Prostate gland (tissue), 2 donors: ENCODE measurements around the gene C1QTNF9.

Source experiments
- CTCF ChIP-seq, 4 experiments: fragments of 200-600 bp in 2 of 4; fragments of 450-650 bp in 2 of 4; sonication (generic) in 2 of 4; IDR thresholded peaks; 1 replicate in 3 of 4; 2 replicates in 1 of 4; pipeline ENCODE4 v1.5.1; 2016 to 2019; ENCODE audit warnings: antibody characterized with exemption in 4 of 4, mild to moderate bottlenecking in 2 of 4, moderate library complexity in 2 of 4
- POLR2A ChIP-seq: fragments of 450-650 bp; IDR thresholded peaks from one replicate; pipeline ENCODE4 v1.6.1; 2016; ENCODE audit warnings: antibody characterized with exemption, mild to moderate bottlenecking
- POLR2AphosphoS5 ChIP-seq: sonication (generic); formaldehyde crosslinking; IDR thresholded peaks from one replicate; pipeline ENCODE4 v1.6.1; 2017; ENCODE audit warnings: antibody characterized with exemption

GRCh38 chr13:24280720-24281119 is 28.7 kb upstream of the C1QTNF9 start:
- TF ChIP-seq POLR2AphosphoS5 (no peak), CTCF (IDR thresholded peaks at IDR 0.05) (no peak), POLR2A (no peak)
